Effector CD8-positive, alpha-beta T cell (primary cell): Measurements from ENCODE around the gene CIART.
"Not testable (repeated sequence)": the region's sequence is repeated elsewhere in the genome, so short reads cannot be mapped to it uniquely, and the experiment has no call there.

ENCODE experiments used
- DNase-seq: peaks from one replicate; lab custom pipeline; 2025; lab: John Stamatoyannopoulos, UW

Gene CIART

DNA sequence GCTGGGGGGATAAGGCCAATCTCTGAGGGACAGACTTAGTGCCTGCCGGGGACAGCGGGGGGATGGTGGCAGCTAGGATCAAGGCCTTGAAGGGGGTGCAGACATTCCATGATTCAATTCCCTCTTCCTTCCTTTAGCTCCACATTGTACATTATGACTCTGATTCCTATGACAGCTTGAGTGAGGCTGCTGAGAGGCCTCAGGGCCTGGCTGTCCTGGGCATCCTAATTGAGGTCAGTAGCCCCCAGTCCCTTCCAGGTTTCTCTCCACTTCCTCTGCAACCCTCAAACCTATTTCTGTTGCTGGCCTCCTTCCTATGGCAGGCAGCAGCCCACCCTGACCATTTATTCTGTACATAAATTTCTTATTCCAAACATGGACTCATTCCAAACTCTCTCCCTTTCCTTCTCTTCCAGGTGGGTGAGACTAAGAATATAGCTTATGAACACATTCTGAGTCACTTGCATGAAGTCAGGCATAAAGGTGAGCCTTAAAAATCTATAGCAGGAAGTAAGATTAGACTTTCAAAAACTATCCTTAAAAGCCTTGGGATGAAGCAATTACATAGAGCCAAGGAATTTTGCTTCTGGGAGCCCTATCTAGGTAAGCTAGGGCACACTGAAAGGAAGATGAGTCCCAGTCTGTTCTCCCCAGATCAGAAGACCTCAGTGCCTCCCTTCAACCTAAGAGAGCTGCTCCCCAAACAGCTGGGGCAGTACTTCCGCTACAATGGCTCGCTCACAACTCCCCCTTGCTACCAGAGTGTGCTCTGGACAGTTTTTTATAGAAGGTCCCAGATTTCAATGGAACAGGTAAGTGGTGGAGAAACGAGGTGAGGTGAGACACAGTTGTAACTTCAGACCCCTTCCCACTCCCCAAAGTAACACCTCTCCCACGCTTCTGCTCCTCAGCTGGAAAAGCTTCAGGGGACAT lies 19.7 kb upstream of the CIART start:
- no peak for DNase-seq

DNA sequence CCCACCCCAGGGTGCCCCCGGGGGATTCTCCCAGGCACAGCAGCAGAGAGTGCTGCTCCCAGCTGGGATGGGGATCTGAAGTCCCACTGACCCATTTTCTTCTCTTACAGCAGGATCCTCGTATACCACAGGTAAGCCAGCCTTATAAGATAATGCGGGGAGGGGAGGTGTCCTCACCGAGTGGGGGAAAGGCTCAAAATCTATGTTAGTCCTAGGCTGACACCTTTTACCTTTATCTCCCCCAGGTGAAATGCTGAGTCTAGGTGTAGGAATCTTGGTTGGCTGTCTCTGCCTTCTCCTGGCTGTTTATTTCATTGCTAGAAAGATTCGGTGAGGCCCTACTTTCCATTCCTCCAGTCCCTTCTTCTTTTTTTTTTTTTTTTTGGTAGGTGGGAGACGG lies 18.8 kb upstream of the CIART start:
- DNase-seq = no peak

DNA sequence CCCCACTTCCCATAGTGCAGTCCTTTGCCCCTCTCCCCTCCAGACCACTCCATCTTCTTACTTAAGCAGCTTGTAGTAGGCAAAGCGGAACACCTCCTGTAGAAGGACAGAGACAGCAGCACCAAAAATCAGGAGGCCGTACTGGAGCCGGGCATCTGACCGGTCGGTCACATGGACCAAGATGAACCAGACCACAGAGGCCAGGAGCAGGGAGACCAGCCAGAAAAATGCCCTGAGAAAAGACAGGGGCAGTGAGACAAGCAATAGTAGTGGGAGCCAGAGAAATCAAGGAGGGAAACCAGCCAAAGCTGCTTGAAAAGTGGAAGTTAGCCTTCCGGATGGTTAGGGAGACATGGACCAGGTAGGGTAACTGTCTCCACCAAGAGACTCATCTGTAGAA lies 14.5 kb upstream of the CIART start:
- DNase-seq = no peak

DNA sequence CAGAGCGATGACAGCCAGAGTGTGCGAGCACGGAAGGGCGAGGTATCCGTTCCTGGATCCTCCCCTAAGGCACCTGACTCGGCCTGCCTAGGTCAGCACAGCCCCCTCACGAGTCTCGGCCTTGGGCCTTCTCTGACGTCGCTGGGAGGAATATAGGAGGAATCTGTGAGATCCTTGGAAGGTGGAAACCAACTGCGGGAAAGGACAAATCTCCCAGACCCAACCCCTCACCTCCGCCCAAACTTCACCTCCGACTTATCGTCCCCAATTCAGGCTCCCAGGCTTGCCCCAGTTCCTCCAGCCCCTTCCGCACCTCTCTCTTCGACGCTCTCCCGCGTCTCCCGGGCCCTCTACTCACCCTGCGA lies 14.0 kb upstream of the CIART start:
- peak; percentile 24 for DNase-seq

DNA sequence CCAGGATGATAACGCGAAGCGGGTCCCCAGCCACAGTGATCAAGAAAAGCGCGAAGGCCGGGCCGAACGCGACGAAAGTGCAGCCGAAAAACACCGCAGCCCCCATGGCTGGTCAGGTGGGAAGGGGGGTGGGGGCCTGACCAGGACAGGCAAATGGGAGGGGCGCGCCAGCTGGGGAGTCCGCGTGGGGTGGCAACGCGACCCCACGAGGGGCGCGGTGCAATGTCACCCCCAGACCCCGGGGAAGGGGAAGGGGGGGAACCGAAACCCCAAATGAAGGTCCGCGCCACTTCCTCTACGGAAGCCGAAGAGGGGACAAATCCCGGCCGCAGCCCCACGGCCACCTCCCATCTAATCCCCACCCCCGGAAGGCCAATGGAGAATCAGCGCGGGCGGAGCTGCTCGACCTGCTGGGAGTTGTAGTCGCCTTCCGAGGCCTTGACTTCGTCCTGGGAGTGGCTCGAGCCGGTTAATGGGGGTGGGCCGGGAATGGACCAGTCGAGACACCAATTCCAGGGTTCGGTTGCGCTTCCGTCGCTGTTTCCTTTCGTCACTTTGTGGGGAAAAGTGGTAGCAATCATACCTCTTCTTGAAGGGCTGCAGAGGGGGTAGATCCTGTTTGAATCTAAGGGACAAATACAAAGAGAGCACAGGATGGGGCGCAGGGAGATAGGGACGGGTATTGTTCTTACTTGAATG lies 13.5 kb upstream of the CIART start, which contains the start of gene APH1A:
Gene APH1A, minus strand, starts transcription at position 312 of the 699 bp plus-strand sequence. Its CDS starts 206 bp downstream, at position 106.
- DNase-seq = peak; percentile 83

DNA sequence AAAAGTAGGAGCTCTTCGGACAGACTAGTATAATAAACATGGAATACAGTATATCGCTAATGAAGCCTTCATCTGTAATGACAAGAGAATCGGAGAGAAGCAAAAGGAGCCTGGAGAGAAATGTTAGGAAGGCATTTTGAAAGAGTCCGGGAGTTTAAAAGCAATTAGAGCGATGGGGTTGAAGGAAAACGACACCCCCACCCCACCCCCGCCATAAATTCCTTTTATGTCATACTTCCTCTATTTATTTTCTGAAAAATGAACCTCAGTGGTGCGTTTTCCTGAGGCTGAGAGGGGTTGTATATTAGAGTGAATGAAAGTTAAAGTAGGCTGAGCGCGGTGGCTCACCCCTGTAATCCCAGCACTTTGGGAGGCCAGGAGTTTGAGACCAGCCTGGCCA lies 12.9 kb upstream of the CIART start:
- no peak for DNase-seq

DNA sequence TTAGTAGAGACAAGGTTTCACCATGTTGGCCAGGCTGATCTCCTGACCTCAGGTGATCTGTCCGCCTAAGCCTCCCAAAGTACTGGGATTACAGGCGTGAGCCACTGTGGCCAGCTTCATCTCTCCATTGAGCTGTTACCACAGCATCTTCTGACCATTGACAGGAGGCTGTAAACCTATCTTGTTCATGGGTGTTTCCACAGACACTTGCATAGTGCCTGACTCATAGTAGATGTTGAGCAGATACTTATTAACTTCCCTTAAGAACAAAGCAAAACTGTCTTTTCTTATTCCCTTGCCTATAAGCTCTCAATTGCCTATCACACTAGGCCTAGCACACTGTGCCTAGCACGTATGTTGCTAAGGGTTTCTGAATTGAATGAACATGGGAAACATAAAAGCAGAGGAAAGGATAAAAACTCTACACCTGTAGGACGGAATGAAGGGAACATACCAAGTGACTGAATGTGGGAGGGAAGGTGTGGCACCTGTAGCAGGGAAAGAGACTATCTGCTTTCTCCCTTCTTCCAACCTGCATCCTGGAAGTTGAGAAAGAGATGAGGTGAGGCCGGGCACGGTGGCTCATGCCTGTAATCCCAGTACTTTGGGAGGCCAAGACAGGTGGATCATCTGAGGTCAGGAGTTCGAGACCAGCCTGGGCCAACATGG lies 10.9 kb upstream of the CIART start:
- DNase-seq = no peak

DNA sequence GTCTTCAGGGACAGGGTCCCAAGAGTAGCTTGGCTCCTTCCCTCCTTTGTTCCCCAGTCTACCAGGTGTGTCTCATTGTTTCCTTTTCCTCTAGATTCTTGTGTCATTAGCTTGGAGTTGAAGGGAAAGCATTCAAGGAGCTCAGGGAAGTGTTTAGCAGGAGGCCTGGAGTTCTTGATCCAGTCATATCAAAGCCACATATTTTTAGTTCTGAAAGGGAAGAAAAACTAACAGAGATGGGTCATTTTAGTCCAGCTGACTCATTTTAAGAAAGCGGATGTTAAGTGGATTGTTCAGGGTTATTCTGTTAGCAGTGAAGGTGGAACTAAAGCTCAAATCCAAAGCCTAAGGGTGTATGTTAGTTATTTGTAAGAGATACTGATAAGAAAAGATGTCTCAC lies 9.0 kb upstream of the CIART start:
- DNase-seq = no peak

DNA sequence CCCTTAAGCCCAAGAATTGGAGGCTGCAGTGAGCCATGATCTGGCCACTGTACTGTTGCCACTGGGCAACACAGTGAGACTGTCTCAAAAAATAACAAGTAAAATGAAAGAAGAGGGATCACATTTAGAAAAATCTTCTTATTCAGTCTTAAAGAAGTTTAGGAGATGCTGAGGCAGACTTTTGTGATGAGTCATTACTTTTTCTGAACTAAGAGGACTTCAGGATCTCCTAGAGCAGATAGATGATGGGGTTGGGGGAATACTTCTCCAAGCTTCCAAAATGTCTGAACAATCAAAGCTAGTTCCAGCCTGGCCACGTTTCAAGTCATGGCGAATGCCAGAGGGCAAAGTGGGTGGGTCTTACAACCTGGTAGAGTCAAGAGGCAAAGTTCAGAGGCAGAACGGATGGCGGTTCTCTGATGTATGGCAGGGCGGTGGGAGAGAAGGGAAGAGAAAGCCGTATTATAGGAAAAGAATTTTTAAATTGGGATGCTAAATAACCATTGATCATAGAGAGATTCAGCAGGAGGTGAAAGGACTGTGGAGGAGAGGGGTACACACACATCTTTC lies 2.1 kb upstream of the CIART start:
- no peak for DNase-seq

DNA sequence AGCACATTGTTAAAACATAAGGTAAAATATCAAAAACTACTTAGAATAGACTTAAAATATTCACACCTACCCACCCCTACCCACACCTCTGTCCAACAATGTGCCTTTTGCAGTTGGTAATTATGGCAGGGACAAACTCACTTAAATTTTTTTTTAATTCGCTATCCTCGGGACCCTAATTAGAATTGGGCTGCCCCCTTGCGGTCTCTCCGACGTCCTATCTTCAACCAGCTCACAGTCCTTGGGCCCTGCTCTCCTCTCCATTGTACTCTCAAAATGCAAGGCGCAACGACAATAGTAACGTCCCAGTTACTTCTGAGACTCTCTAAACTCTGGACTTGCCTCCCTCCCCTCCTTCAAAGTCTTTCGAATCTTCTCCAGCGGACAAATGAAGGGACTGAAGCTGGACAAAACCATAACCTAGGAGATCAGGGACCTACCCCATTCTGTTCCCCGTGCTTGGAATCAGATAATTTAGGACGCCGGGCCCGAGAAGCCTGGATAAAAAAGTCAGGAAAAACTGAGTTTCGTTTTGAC lies 1.1 kb upstream of the CIART start:
- DNase-seq = peak; percentile 21

DNA sequence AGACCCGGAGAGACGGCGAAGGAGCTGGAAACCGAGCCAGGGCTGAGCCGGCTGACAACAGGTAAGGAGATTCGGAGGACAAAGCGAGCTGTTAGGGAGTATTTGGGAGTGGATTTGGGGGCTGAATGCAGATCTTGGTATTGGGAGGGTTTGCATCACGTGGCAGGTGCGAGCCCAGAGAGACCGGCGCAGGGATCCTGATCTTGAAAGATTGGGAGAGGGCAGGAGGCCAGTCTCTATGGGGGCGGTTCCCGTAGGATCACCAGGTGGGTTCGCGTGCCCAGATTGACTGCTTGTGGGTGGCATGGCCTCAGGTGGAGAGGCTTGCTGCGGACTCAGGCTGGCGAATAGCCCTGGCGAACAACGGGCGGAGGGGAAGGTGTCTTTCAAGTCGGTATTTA lies 204 bp downstream of the CIART start:
- DNase-seq = no peak

DNA sequence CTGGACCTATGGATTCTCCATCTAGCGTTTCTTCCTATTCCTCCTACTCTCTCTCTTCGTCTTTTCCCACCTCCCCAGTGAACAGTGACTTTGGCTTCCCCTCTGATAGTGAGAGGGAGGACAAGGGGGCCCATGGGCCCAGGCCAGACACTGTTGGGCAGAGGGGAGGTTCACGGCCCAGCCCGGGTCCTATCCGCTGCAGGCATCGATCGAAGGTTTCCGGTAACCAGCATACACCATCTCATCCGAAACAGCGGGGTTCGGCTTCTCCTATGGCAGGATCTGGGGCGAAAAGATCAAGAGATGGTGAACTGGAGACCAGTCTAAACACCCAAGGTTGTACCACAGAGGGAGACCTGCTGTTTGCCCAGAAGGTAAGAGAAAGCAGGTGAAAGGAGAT lies 906 bp downstream of the CIART start:
- no peak for DNase-seq

DNA sequence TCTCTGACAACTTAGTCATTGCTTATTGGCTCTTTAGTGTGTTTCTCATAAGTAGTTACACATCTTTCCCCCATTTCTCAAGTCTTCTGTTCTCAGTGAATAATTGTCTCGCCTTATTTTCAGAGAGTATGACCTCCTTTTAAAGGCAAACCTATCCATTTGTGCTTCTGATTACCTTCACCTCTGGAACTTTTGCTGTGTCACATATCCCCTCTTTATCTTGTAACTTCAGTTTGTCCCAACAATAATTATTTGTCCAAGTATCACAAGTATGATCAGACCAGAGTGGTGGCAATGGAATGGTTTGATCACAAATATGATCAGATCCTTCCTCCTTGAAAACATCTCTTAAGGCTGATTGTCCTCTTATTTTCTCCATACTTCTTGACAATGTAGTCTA lies 6.0 kb downstream of the CIART start:
- no peak for DNase-seq

DNA sequence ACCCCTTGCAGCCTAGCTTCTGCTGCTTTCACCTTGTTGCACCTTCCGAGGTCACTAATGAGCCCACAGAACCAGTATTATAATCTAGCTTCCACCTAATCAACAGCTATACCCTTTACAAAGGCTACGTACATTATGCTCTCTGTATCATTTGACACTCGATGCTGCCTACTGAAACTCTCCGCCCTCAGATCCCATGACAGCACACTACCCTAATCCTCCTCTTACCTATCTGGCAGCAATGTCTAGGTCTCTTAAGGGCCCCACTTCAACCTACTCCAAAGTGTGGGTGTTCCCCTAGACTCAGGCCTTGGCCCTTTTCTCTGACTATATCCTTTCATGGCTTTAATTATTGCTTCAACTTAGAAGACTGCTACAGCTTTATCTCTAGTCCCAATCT lies 6.5 kb downstream of the CIART start:
- no peak for DNase-seq

DNA sequence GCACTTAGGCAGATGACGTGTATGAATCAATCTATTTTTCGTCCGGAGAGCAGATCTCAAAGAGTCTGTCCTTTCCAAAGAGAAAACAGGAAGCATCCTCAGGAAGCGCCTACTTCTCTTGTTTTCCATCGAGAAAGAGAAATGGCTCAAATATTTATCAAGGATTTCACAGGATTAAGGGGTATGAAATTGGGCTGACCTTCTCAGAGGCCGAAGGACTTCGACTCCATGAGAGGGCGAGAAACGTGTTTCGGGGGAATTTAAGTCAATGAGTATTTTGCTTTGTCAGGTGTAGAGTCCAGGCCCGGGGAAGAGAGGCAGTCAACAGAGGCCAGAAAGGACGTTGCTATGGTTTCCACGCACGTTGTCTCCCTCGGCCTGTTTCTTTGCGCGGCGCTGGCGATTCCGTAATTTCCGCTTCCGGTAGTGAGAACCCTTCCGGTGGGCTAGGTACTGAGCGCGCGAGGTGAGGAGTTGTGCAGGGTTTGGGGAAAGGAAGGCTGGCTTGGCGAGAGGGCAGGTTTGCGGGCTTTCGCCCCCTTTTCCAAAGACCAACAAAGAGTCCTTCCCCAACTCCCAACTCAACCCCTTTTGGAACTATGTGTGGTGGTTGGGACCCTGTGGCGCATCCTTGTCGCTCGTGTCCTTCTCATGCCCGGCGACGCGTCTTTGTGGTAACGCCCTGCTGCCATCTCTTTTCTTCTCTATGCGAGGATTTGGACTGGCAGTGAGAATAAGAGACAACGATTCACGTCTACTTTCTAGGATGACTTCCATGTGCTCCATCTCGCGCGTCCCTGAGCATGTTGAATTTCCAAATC lies 11.3 kb downstream of the CIART start, which contains the start of gene MRPS21:
Gene MRPS21, plus strand, starts transcription at position 429 of the 821 bp plus-strand sequence. CDS start 506 bp downstream, outside the sequence.
- peak; percentile 74 for DNase-seq

DNA sequence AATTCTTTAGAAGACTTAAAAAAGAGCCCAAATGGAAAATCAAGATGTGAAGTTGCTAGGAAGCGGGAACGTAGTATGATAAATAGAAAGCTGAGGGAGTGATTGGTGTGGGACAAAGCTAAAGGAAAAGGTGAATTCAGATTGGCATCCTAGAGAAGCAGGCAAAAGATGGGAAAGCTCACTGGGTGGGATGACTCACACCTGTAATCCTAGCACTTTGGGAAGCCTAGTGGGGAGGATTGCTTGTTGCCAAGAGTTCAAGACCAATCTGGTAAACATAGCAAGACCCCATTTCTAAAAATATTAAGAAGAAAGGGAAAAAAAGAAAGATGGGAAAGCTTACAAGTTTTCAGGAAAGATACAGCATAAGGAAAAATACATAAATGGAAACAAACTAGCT lies 13.1 kb downstream of the CIART start:
- no peak for DNase-seq

DNA sequence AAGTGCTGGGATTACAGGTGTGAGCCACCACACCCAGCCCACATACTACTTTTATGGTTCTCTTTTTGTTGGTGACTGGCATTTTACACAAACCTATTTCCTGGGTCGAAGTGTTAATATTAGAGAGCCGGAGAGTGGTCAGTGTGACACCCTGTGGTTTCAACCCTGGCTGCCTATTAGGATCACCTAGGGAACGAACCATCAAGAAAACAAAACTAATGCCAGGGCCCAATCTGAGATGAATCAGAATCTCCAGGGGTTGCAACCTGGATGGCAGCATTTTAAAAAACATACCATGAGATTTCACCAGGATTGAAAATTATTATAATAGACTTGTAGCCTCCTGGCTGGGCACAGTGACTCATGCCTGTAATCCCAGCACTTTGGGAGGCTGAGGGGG lies 17.4 kb downstream of the CIART start:
- DNase-seq = no peak

DNA sequence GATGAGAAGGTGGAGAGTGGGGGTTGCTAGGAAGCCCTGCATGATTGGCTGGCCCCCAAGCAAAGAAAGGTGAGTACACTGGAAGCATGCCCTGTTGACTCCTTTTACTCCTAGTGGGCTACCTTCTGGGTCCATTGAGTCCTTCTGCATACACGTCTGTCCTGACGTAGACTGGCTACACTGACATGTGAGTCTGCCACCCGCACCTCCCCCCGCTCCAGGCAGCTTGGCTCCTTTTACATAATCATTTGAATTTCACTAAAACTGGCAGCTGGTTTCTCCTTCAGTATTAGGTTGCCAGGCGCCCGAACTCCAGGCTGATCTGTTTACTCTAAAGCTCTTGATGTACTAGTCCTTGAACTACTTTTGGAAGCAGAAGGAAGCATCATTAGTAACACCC lies 20.0 kb downstream of the CIART start:
- no peak for DNase-seq

DNA sequence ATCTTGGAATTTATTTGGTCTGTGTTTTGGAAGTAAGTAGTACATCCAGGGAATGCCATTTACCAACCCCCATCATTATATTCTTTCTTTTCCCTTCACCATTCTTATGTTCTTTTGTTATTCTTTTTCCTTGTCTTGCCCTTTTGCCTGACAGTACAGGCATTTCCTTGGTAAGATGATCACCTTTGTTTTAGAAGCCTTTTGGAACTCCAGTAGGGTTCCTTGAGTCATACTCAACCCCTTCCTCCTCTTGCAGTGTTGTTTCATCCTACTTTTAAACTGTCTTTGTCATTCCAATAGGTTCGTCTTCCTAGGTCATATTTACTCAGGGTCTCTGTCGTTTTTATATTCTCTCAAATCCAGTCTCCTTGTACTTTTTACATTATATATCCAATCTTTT lies 20.5 kb downstream of the CIART start:
- no peak for DNase-seq

DNA sequence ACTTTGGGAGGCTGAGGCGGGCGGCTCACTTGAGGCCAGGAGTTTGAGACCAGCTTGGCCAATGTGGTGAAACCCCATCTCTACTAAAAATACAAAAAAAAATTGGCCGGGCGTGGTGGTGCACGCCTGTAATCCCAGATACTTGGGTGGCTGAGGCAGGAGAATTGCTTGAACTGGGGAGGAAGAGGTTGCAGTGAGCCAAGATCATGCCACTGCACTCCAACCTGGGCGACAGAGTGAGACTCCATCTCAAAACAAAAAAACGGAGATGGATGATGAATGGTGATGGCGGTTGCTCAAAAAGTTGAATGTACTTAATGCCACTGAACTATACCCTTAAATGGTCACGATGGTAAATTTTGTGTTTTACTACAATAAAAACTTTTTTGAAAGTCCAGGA lies 26.2 kb downstream of the CIART start:
- not testable (repeated sequence) for DNase-seq
